ENCODE measurements around the gene RAB27A. TPM values are rescaled to one million over a fixed set of nuclear protein-coding genes. Genes with fewer than 3 reads are reported as not detected.

RAB27A gene
- total and polyA plus RNA-seq, 10 of the 15 experiments (the other 5 are each of a cell fraction or from before 2014, with no cell fraction given) = 13.3 to 139 (median 35.2) TPM

GRCh38 chr15:55268176-55268695 is 21.4 kb downstream of the RAB27A start:
- BruUV-seq (replicated peaks) = no TSS peak
- Histone ChIP-seq H2AFZ (ENCODE audit: control insufficient read depth, low read depth, low read length) (no peak overlapping the region), H3K9me3 (replicated peaks; ENCODE audit: control insufficient read depth, insufficient read depth, low read length) (no peaks in the 10 kb centered on the region), H3K27ac (ENCODE audit: control insufficient read depth, insufficient read depth) (no peak overlapping the region), H3K27me3 (replicated peaks in 1 of 2; ENCODE audit: control insufficient read depth in 2 of 2, insufficient read depth in 2 of 2, low read length in 1 of 2) (no peaks in the 10 kb centered on the region), H3K79me2 (ENCODE audit: control insufficient read depth, insufficient read depth, low read length) (no peaks in the 10 kb centered on the region), H3K9ac (ENCODE audit: control insufficient read depth, insufficient read depth, low read length) (no peak overlapping the region), H3K4me1 (ENCODE audit: control insufficient read depth, insufficient read depth, low read length) (peaks cover 7% of the 10 kb centered on the region), H4K20me1 (ENCODE audit: control insufficient read depth, insufficient read depth) (no peaks in the 10 kb centered on the region), H3K4me2 (ENCODE audit: control insufficient read depth, insufficient read depth) (no peak overlapping the region), H3K36me3 (ENCODE audit: control insufficient read depth in 2 of 2, insufficient read depth in 2 of 2, low read length in 1 of 2) (no peaks in the 10 kb centered on the region; a peak in 1 of 4 replicates), H3K4me3 (no peak overlapping the region)
- WGBS (ENCODE audit: insufficient coverage, insufficient replicate concordance, low lambda C conversion rate, missing lambda C conversion rate) = 88% methylated on average over 2 of the region's 2 CpGs
- SMC1A ChIA-PET (ENCODE audit: uncharacterized antibody, unreplicated experiment) = interaction anchor here (0.6 to 3.1 kb wide), 9 partner anchors 9 to 159 kb away, joined by 3 to 18 read pairs (median 6); no protein-coding TSS in a partner anchor
- in situ Hi-C loops (cut with MboI) = no loop called here
- TF ChIP-seq ZBTB40 (IDR thresholded peaks at IDR 0.05; ENCODE audit: borderline replicate concordance) (no peak), HDAC2 (IDR thresholded peaks at IDR 0.05) (no peak), SMC3 (IDR thresholded peaks at IDR 0.05; ENCODE audit: borderline replicate concordance, low read length) (no peak), SREBF1 (IDR thresholded peaks at IDR 0.05; ENCODE audit: low read length) (no peak), MYB (IDR thresholded peaks at IDR 0.05; ENCODE audit: borderline replicate concordance, low read depth, low read length) (no peak), E2F4 (IDR thresholded peaks at IDR 0.05; ENCODE audit: low read depth, low read length) (no peak)
- intact Hi-C loops (cut with micrococcal nuclease; ENCODE audit: unreplicated experiment) = no loop called here
- ATAC-seq = no peak
- RAD21 ChIA-PET (ENCODE audit: unreplicated experiment) = interaction anchor here (2.6 kb wide), 1 partner anchor 12 kb away, joined by 9 read pairs; no protein-coding TSS in a partner anchor
- no peak for FAIRE-seq
- POLR2A ChIA-PET = interaction anchor here (1.0 to 1.9 kb wide), 2 partner anchors 14 to 37 kb away, joined by 3 to 10 read pairs; no protein-coding TSS in a partner anchor
- CTCF ChIA-PET = interaction anchor here (1.5 to 2.4 kb wide), 4 partner anchors 14 to 51 kb away, joined by 4 to 12 read pairs (median 6); no protein-coding TSS in a partner anchor
- DNase-seq (ENCODE audit: low read depth, low spot score) = no peak
